Measurements from ENCODE around the gene TNNI2. TPM values are rescaled to one million over a fixed set of nuclear protein-coding genes. Genes with fewer than 3 reads are reported as not detected.

The TNNI2 gene
- total RNA-seq, 1 experiment from 2014 or later = not detected

DNA sequence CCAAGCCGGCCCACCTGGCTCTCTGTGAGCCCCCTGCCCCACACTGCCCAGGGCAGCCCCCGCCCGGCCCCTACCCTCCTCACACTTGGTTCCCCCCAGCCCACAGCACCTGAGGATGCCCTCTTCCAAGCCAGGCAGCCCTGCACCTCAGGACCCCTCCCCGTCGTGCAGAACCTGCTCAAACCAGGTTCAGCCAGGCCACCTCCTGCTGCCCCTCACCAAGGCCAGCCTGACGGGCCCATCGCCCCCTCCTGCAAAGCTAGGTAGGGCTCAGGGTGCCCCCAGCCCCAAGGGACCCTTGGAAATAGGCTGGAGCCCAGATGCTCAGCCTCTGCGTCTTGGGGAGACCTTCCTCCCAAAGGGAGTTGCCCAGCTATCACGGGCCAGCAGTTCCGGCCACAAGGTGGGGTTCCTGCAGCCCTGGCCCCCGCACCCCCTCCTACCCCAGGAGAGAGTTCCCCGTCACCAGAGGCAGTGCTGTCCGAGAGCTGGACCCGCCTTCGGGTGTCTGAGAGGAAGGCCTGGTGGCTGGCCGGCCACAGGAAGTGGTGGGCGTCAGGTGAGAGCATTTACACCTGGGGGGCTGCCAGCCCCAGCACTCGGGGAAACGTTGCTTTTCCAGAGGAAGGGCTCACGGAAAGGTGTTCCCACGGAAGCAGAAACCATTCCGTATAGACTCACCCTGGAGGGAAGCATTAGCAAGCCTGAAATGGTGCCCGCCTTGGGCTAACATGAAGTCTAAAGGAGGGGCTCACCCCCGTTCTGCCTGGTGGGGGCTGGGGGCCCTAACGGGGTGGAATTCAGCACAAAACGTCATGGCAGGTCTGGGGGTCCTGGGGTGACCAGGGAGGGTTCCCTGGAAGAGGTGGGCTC lies 7.2 kb upstream of the TNNI2 start:
- no peak for TF ChIP-seq EZH2 (IDR thresholded peaks at IDR 0.05; ENCODE audit: borderline replicate concordance, low read depth, low read length, poor library complexity, severe bottlenecking)
- TF ChIP-seq, protein P1, sequence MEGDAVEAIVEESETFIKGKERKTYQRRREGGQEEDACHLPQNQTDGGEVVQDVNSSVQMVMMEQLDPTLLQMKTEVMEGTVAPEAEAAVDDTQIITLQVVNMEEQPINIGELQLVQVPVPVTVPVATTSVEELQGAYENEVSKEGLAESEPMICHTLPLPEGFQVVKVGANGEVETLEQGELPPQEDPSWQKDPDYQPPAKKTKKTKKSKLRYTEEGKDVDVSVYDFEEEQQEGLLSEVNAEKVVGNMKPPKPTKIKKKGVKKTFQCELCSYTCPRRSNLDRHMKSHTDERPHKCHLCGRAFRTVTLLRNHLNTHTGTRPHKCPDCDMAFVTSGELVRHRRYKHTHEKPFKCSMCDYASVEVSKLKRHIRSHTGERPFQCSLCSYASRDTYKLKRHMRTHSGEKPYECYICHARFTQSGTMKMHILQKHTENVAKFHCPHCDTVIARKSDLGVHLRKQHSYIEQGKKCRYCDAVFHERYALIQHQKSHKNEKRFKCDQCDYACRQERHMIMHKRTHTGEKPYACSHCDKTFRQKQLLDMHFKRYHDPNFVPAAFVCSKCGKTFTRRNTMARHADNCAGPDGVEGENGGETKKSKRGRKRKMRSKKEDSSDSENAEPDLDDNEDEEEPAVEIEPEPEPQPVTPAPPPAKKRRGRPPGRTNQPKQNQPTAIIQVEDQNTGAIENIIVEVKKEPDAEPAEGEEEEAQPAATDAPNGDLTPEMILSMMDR (conservative IDR thresholded peaks at IDR 0.05; ENCODE audit: low read depth, low read length) = no peak
- no peaks in the 10 kb centered on the region for H3K36me3 ChIP-seq (ENCODE audit: insufficient read depth, low read length, poor library complexity, severe bottlenecking)
- H3K27ac ChIP-seq (ENCODE audit: low read depth, low read length, poor library complexity, severe bottlenecking) = no peak overlapping the region
- H3K4me3 ChIP-seq (ENCODE audit: low read depth, low read length, poor library complexity, severe bottlenecking) = no peak overlapping the region
- H3K4me1 ChIP-seq (ENCODE audit: insufficient read depth, low read length, poor library complexity, severe bottlenecking) = no peaks in the 10 kb centered on the region
- POLR2A ChIA-PET (ENCODE audit: low non-redundant PET) = no interaction called here
- no peak for DNase-seq (ENCODE audit: low spot score)
- CTCF ChIA-PET = interaction anchor here (1.2 to 4.3 kb wide), 3 partner anchors 138 to 320 kb away, joined by 3 to 101 read pairs (median 21); no protein-coding TSS in a partner anchor
- peaks cover 20% of the 10 kb centered on the region for H3K27me3 ChIP-seq (replicated peaks; ENCODE audit: insufficient read depth, low read depth, low read length, poor library complexity)
- BruUV-seq (replicated peaks) = no TSS peak
- no peaks in the 10 kb centered on the region for H3K9me3 ChIP-seq (ENCODE audit: low read depth, low read length, poor library complexity, severe bottlenecking)
- intact Hi-C loops (cut with micrococcal nuclease; ENCODE audit: unreplicated experiment) = loop anchor here (1.0 to 5.0 kb wide), 3 partner anchors 138 to 284 kb away; no protein-coding TSS in a partner anchor

DNA sequence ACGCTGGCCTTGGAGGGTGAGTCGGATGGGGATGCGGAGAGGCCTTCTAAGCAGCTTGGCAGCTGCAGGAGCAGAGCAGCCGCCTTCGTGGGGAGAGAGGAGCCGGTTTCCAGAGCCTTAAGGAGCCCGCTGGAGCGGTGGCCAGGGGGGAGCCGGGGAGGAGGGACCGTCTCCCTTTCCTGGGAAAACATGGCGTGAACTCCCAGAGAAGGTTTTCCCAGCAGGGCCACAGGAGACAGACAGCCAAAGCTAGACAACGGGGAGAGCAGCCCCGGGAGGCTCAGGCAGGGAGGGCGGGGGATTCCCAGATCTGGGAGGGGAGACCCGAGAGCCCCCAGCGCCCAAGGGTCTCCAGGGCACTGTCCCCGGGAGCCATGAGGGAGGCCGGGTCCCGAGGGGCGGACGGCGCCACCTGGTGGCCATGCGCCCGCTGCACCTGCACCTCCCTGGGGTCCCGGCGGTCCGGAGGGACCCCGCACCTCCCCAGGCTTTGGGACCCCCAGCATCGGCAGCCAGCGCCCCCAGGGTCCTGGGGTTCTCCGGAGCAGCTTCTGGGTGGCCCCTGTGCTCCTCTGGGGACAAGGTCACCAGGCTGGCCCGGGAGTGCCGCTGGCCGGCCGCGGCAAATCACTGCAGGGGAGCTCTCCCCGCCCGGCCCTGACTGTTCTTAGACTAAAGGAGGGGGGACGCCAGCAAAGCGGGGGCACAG lies 6.4 kb upstream of the TNNI2 start:
- no peaks in the 10 kb centered on the region for H3K9me3 ChIP-seq (ENCODE audit: low read depth, low read length, poor library complexity, severe bottlenecking)
- intact Hi-C loops (cut with micrococcal nuclease; ENCODE audit: unreplicated experiment) = loop anchor here (1.0 to 5.0 kb wide), 3 partner anchors 139 to 285 kb away; no protein-coding TSS in a partner anchor
- no peak overlapping the region for H3K4me3 ChIP-seq (ENCODE audit: low read depth, low read length, poor library complexity, severe bottlenecking)
- H3K4me1 ChIP-seq (ENCODE audit: insufficient read depth, low read length, poor library complexity, severe bottlenecking) = no peaks in the 10 kb centered on the region
- POLR2A ChIA-PET (ENCODE audit: low non-redundant PET) = interaction anchor here (0.6 kb wide), 1 partner anchor 138 kb away, joined by 9 read pairs; no protein-coding TSS in a partner anchor
- DNase-seq (ENCODE audit: low spot score) = peak; percentile 40
- H3K27me3 ChIP-seq (replicated peaks; ENCODE audit: insufficient read depth, low read depth, low read length, poor library complexity) = peaks cover 20% of the 10 kb centered on the region
- no peak overlapping the region for H3K27ac ChIP-seq (ENCODE audit: low read depth, low read length, poor library complexity, severe bottlenecking)
- no TSS peak for BruUV-seq (replicated peaks)
- H3K36me3 ChIP-seq (ENCODE audit: insufficient read depth, low read length, poor library complexity, severe bottlenecking) = no peaks in the 10 kb centered on the region
- TF ChIP-seq EZH2 (IDR thresholded peaks at IDR 0.05; ENCODE audit: borderline replicate concordance, low read depth, low read length, poor library complexity, severe bottlenecking) = no peak
- TF ChIP-seq, protein P1 (conservative IDR thresholded peaks at IDR 0.05; ENCODE audit: low read depth, low read length) = peak; percentile 89
- CTCF ChIA-PET = interaction anchor here (0.6 to 4.3 kb wide), 8 partner anchors 49 to 319 kb away, joined by 3 to 101 read pairs (median 6); no protein-coding TSS in a partner anchor

DNA sequence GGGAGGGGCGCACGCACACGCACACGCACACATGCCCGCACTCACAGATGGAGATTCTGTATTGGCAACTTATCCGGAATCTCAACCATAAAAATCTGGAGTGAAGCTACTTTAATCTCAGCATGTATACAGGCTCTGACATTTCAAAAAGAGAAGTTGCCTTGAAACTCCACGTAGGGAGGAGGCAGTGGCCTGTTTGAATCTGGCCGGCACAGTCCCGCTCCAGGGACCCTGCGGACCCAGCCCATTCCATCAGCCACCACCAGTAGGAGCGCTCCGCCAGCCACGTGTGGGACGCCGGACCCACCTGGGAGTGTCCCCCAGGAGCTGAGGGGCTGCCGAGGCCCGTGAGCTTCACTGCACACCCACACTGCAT lies 5.9 kb upstream of the TNNI2 start:
- Histone ChIP-seq H3K4me1 (ENCODE audit: insufficient read depth, low read length, poor library complexity, severe bottlenecking) (no peaks in the 10 kb centered on the region), H3K9me3 (ENCODE audit: low read depth, low read length, poor library complexity, severe bottlenecking) (no peaks in the 10 kb centered on the region), H3K27me3 (replicated peaks; ENCODE audit: insufficient read depth, low read depth, low read length, poor library complexity) (peaks cover 14% of the 10 kb centered on the region), H3K36me3 (ENCODE audit: insufficient read depth, low read length, poor library complexity, severe bottlenecking) (no peaks in the 10 kb centered on the region), H3K27ac (ENCODE audit: low read depth, low read length, poor library complexity, severe bottlenecking) (no peak overlapping the region), H3K4me3 (ENCODE audit: low read depth, low read length, poor library complexity, severe bottlenecking) (no peak overlapping the region)
- ChIA-PET POLR2A (ENCODE audit: low non-redundant PET) (interaction anchor here (0.6 kb wide), 1 partner anchor 139 kb away, joined by 9 read pairs; no protein-coding TSS in a partner anchor), CTCF (interaction anchor here (0.6 to 4.3 kb wide), 8 partner anchors 49 to 319 kb away, joined by 3 to 101 read pairs (median 6); no protein-coding TSS in a partner anchor)
- BruUV-seq (replicated peaks) = no TSS peak
- no peak for DNase-seq (ENCODE audit: low spot score)
- intact Hi-C loops (cut with micrococcal nuclease; ENCODE audit: unreplicated experiment) = loop anchor here (1.0 to 5.0 kb wide), 3 partner anchors 140 to 286 kb away; no protein-coding TSS in a partner anchor
- TF ChIP-seq, protein P1 (conservative IDR thresholded peaks at IDR 0.05; ENCODE audit: low read depth, low read length) = no peak
- no peak for TF ChIP-seq EZH2 (IDR thresholded peaks at IDR 0.05; ENCODE audit: borderline replicate concordance, low read depth, low read length, poor library complexity, severe bottlenecking)

All from A673 (cell line).